ENCODE data around the gene CHRDL2.
"Not testable (repeated sequence)": the region's sequence is repeated elsewhere in the genome, so short reads cannot be mapped to it uniquely, and the experiment has no call there.

Gene CHRDL2

DNA sequence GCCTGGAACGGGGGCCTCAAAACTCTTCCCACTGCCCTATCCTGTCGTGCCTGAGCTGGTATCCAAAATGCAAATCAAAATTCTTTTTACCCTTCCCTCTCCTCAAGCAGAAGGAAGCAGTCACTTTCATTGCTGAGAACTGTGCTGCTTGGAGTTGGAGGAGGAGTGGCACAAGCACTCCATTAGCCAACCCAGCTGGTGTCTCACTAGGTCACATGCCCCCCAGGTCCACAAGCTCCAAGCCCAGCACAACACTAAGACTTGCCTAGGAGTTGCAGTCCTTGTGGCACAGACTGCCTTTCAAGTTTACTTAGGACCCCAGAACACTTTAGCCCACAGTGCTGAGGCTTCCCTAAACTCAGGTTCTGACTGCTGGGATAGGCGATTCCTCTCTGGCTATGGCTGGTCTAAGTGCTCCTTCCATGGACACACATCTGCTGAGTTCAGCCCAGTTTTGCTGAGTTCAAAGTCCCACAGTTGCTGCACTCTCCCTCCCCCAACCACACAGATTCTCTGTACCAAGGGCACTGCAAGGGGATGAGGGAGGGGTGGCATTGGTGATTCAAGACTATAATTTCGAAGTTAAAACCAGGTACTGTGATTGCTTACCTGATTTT, 68.6 kb downstream of the CHRDL2 start:
- Histone ChIP-seq H3K9ac (ENCODE audit: low read length) (no peak overlapping the region), H3K4me3 (ENCODE audit: insufficient read depth, low read length, poor library complexity, severe bottlenecking) (no peak overlapping the region), H3K36me3 (ENCODE audit: low read length) (0 out of 2 replicates have a peak, but pooled peaks cover 4% of the 10 kb centered on the region), H3F3A (ENCODE audit: insufficient read depth) (no peaks in the 10 kb centered on the region), H3K27ac (ENCODE audit: low read depth, low read length) (no peak overlapping the region), H3K9me3 (ENCODE audit: insufficient read depth, low read length) (no peaks in the 10 kb centered on the region), H4K20me1 (ENCODE audit: low read depth, low read length) (no peaks in the 10 kb centered on the region), H3K4me2 (ENCODE audit: low read depth, low read length, poor library complexity, severe bottlenecking) (no peak overlapping the region), H3K79me2 (ENCODE audit: insufficient read depth, low read length) (no peaks in the 10 kb centered on the region), H2AFZ (ENCODE audit: low read depth, low read length, severe bottlenecking) (no peak overlapping the region), H3K9me2 (replicated peaks; ENCODE audit: insufficient read depth, low read length) (no peaks in the 10 kb centered on the region), H3K27me3 (ENCODE audit: low read length) (no peaks in the 10 kb centered on the region)
- TF ChIP-seq, protein P1, sequence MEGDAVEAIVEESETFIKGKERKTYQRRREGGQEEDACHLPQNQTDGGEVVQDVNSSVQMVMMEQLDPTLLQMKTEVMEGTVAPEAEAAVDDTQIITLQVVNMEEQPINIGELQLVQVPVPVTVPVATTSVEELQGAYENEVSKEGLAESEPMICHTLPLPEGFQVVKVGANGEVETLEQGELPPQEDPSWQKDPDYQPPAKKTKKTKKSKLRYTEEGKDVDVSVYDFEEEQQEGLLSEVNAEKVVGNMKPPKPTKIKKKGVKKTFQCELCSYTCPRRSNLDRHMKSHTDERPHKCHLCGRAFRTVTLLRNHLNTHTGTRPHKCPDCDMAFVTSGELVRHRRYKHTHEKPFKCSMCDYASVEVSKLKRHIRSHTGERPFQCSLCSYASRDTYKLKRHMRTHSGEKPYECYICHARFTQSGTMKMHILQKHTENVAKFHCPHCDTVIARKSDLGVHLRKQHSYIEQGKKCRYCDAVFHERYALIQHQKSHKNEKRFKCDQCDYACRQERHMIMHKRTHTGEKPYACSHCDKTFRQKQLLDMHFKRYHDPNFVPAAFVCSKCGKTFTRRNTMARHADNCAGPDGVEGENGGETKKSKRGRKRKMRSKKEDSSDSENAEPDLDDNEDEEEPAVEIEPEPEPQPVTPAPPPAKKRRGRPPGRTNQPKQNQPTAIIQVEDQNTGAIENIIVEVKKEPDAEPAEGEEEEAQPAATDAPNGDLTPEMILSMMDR (IDR thresholded peaks at IDR 0.05; ENCODE audit: insufficient read depth, low read length, poor library complexity, severe bottlenecking), result no peak
- no peak for TF ChIP-seq EZH2phosphoT487 (conservative IDR thresholded peaks at IDR 0.05; ENCODE audit: low read length)

DNA sequence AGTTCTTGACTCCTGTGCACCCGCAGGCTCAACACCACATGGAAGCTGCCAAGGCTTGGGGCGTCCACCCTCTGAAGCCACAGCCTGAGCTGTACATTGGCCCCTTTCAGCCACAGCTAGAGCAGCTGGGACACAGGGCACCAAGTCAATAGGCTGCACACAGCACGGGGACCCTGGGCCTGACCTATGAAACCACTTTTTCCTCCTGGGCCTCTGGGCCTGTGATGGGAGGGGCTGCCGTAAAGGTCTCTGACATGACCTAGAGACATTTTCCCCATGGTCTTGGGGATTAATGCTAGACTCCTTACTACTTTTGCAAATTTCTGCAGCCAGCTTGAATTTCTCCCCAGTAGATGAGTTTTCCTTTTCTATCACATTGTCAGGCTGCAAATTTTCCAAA, 72.1 kb downstream of the CHRDL2 start:
- H3K9ac ChIP-seq (ENCODE audit: low read length); H3K9me3 ChIP-seq (ENCODE audit: insufficient read depth, low read length); H3K4me3 ChIP-seq (ENCODE audit: insufficient read depth, low read length, poor library complexity, severe bottlenecking): not testable (repeated sequence)

DNA sequence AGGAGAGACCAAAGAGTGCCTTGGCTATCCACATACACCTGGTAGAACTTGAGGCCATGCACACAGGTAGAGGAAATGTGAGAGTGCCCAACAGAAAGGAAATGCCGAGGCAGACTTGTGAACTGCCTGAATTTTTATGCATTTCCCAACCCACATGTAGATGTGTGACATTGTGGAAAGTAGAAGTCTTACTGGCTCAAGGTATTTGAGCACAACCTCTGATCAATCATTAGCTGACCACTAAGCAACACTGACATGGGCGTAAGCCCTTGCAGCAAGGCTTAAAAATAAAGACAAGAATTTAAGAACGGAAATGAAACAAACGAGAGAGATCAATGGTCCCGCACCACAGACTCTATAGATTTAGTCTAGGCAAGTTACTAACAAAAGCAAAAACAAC, 76.2 kb downstream of the CHRDL2 start:
- no peak overlapping the region for H3K9ac ChIP-seq (ENCODE audit: low read length)
- no peak overlapping the region for H3K4me2 ChIP-seq (ENCODE audit: low read depth, low read length, poor library complexity, severe bottlenecking)
- H3K27me3 ChIP-seq (ENCODE audit: low read length), result no peaks in the 10 kb centered on the region
- H4K20me1 ChIP-seq (ENCODE audit: low read depth, low read length), result no peaks in the 10 kb centered on the region
- no peak overlapping the region for H3K4me3 ChIP-seq (ENCODE audit: insufficient read depth, low read length, poor library complexity, severe bottlenecking)
- H3F3A ChIP-seq (ENCODE audit: insufficient read depth), result no peaks in the 10 kb centered on the region
- H2AFZ ChIP-seq (ENCODE audit: low read depth, low read length, severe bottlenecking), result no peak overlapping the region
- no peaks in the 10 kb centered on the region for H3K9me3 ChIP-seq (ENCODE audit: insufficient read depth, low read length)
- no peak overlapping the region for H3K27ac ChIP-seq (ENCODE audit: low read depth, low read length)
- H3K36me3 ChIP-seq (ENCODE audit: low read length), result no peaks in the 10 kb centered on the region
- no peaks in the 10 kb centered on the region for H3K9me2 ChIP-seq (replicated peaks; ENCODE audit: insufficient read depth, low read length)
- TF ChIP-seq, protein P1 (IDR thresholded peaks at IDR 0.05; ENCODE audit: insufficient read depth, low read length, poor library complexity, severe bottlenecking), result no peak
- TF ChIP-seq EZH2phosphoT487 (conservative IDR thresholded peaks at IDR 0.05; ENCODE audit: low read length), result no peak
- H3K79me2 ChIP-seq (ENCODE audit: insufficient read depth, low read length), result no peaks in the 10 kb centered on the region

More for the DNA sequence above, 72.1 kb downstream of the CHRDL2 start:
- H3K4me2 ChIP-seq (ENCODE audit: low read depth, low read length, poor library complexity, severe bottlenecking); H3K27me3 ChIP-seq (ENCODE audit: low read length); H4K20me1 ChIP-seq (ENCODE audit: low read depth, low read length); H3F3A ChIP-seq (ENCODE audit: insufficient read depth); H3K36me3 ChIP-seq (ENCODE audit: low read length); H2AFZ ChIP-seq (ENCODE audit: low read depth, low read length, severe bottlenecking); H3K27ac ChIP-seq (ENCODE audit: low read depth, low read length); H3K79me2 ChIP-seq (ENCODE audit: insufficient read depth, low read length); H3K9me2 ChIP-seq (replicated peaks; ENCODE audit: insufficient read depth, low read length): not testable (repeated sequence)

- no peak overlapping the region for H3K27ac ChIP-seq (ENCODE audit: low read depth, low read length)
- no peak overlapping the region for H3K4me3 ChIP-seq (ENCODE audit: insufficient read depth, low read length, poor library complexity, severe bottlenecking)
- no peaks in the 10 kb centered on the region for H3K36me3 ChIP-seq (ENCODE audit: low read length)
- TF ChIP-seq EZH2phosphoT487 (conservative IDR thresholded peaks at IDR 0.05; ENCODE audit: low read length), result no peak
- TF ChIP-seq, protein P1 (IDR thresholded peaks at IDR 0.05; ENCODE audit: insufficient read depth, low read length, poor library complexity, severe bottlenecking), result no peak
- no peak overlapping the region for H2AFZ ChIP-seq (ENCODE audit: low read depth, low read length, severe bottlenecking)
- H3F3A ChIP-seq (ENCODE audit: insufficient read depth), result no peaks in the 10 kb centered on the region
- H3K9me3 ChIP-seq (ENCODE audit: insufficient read depth, low read length), result no peaks in the 10 kb centered on the region
- no peaks in the 10 kb centered on the region for H3K27me3 ChIP-seq (ENCODE audit: low read length)
- no peaks in the 10 kb centered on the region for H4K20me1 ChIP-seq (ENCODE audit: low read depth, low read length)
- no peaks in the 10 kb centered on the region for H3K9me2 ChIP-seq (replicated peaks; ENCODE audit: insufficient read depth, low read length)
- no peak overlapping the region for H3K9ac ChIP-seq (ENCODE audit: low read length)
- H3K4me2 ChIP-seq (ENCODE audit: low read depth, low read length, poor library complexity, severe bottlenecking), result no peak overlapping the region
- H3K79me2 ChIP-seq (ENCODE audit: insufficient read depth, low read length), result no peaks in the 10 kb centered on the region
These were observed 80.7 kb downstream of the CHRDL2 start for GRCh38 chr11:74650498-74650897.

All from SU-DHL-6 (cell line).